NT2/D1 (cell line): ENCODE data around the gene CCT6B.
A peak's percentile ranks its signal among the peaks of the same experiment; 100 is the strongest.
"Not testable (repeated sequence)": the region's sequence is repeated elsewhere in the genome, so short reads cannot be mapped to it uniquely, and the experiment has no call there.

Source experiments
- DNase-seq: peaks from one replicate; pipeline ENCODE4 v3.0.0-alpha.2; 2011; ENCODE audit warnings: low read depth, low spot score
- H3K27me3 ChIP-seq: 2 replicates; pipeline ENCODE4 v1.6.0; 2011; ENCODE audit warnings: mild to moderate bottlenecking; ENCODE audit not compliant: insufficient read length, insufficient read depth
- H3K36me3 ChIP-seq: 2 replicates; pipeline ENCODE4 v1.6.1; 2011; ENCODE audit warnings: mild to moderate bottlenecking, low read length, mixed read lengths; ENCODE audit not compliant: insufficient read depth, insufficient read length
- H3K4me1 ChIP-seq: 2 replicates; pipeline ENCODE4 v1.5.1; 2011; ENCODE audit not compliant: insufficient read depth, insufficient read length
- H3K4me3 ChIP-seq: 2 replicates; pipeline ENCODE4 v1.5.1; 2011; ENCODE audit warnings: low read depth; ENCODE audit not compliant: insufficient read length
- H3K9ac ChIP-seq: 2 replicates; pipeline ENCODE4 v1.6.0; 2011; ENCODE audit warnings: low read depth; ENCODE audit not compliant: insufficient read length
- H3K9me3 ChIP-seq: 2 replicates; pipeline ENCODE4 v1.5.1; 2011; ENCODE audit warnings: mild to moderate bottlenecking, low read length; ENCODE audit not compliant: insufficient read depth
- SUZ12 ChIP-seq: IDR thresholded peaks from 2 replicates; pipeline ENCODE4 v1.6.1; 2011; ENCODE audit not compliant: insufficient read length, insufficient read depth; ENCODE audit errors: extremely low read depth
- YY1 ChIP-seq: IDR thresholded peaks from 2 replicates; pipeline ENCODE4 v1.6.1; 2011; ENCODE audit not compliant: insufficient read length, insufficient read depth
- ZNF274 ChIP-seq: IDR thresholded peaks from 2 replicates; pipeline ENCODE4 v1.6.1; 2011; ENCODE audit warnings: mild to moderate bottlenecking, low read depth, low read length

CCT6B gene

DNA sequence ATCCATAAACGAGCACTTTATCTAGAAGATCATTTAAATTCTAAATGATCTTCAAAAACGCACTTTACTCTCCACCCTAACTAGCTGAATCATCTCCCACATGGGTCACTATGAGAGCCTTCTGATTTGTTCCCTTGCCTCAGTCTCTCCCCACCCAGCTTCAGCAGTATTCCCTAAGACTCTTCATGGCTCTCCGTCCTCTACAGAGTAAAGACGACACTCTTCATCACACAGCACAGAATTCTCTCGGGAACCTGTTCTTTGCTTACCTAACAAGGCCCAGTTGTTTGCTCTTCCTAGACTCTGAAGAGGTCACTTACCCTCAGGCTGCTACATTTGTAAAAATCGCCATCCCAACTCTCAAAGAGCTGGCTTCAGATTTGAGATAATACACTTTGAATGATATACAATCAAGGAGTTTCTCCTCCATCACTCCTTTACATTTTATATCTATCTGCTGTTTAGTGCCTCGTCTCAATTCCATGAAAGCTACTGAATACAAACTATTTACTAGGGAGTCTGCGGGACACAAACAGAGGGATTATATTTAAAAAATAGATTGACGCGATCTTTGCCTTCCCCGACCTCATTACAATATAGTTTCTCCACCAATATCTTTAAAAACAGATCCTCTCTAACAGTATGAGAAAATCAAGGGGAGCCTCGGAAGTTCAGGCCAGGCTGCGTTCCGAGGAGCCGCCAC, 18.5 kb upstream of the CCT6B start:
- Histone ChIP-seq H3K4me1 (no peaks in the 10 kb centered on the region), H3K36me3 (peaks cover 23% of the 10 kb centered on the region), H3K9me3 (no peaks in the 10 kb centered on the region), H3K27me3 (no peaks in the 10 kb centered on the region), H3K9ac (peak overlapping the region; percentile 94), H3K4me3 (peak overlapping the region; percentile 77)
- no peak for DNase-seq
- TF ChIP-seq SUZ12 (no peak), ZNF274 (no peak), YY1 (no peak)

DNA sequence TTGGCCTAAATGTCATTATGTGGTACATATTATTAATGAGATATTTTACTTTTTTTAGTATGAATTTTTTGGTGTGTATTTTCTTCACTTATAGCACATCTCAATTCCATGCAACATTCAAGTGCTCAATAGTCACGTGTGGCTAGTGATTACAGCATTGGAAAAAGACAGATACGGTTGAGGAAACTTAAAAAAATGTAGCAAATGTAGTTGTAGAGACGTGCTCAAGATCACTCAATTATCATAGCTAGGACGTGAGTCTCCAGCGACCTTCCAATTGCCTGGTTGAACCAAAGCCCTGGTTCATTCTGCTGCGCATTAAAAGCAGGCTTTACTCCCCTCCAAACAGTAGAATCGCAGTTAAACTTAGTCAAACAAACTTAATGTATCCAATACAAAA, 17.9 kb upstream of the CCT6B start:
- no peaks in the 10 kb centered on the region for H3K27me3 ChIP-seq
- no peaks in the 10 kb centered on the region for H3K4me1 ChIP-seq
- peaks cover 20% of the 10 kb centered on the region for H3K36me3 ChIP-seq
- peak overlapping the region; percentile 53 for H3K9ac ChIP-seq
- TF ChIP-seq YY1 (no peak), ZNF274 (no peak), SUZ12 (no peak)
- no peaks in the 10 kb centered on the region for H3K9me3 ChIP-seq
- H3K4me3 ChIP-seq = no peak overlapping the region
- no peak for DNase-seq

DNA sequence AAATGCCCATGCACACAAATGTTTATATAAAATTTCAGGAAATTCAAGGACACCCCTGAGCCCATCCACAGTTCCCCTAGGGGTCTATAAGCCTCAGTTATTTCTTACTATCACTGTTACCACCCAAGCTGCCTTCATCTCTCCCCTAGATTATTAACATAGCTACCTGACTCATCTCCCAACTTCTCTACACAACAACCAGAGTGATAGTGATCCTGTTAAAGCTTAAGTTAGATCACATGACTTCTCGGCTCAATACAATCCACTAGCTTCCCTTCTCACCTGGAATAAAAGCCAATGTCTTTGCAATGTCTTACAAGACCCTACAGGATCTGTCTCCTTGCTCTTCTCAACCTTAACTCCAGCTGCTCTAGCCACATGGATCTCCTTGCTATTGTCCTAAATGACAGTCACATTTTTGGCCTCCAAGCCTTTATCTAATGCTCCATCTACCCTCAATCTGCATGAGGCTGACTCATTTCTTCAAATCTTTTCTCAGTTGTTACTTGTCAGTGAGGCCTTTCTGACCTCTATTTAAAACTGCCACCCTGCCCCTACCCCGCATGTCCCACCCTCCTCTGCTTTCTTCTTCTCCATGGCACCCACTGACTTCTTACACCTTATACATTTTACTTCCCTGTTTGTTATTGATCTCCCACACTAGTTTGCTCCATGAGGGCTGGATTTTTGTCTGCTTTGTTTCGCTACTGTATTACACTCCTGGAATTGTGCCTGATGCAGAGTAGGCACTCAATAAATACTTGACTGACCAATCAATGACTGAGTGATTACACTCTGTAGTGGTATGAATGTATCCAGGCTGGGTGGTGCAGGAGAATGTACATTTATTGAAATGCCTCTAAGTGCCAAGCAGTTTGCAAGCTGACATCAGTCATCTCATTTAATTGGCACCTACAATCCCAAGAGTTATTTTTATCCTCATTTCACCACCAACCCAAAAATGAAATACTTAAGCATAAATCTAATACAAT, 13.8 kb upstream of the CCT6B start:
- Histone ChIP-seq H3K4me3 (no peak overlapping the region), H3K36me3 (no peaks in the 10 kb centered on the region), H3K4me1 (no peaks in the 10 kb centered on the region), H3K27me3 (no peaks in the 10 kb centered on the region), H3K9me3 (no peaks in the 10 kb centered on the region), H3K9ac (no peak overlapping the region)
- no peak for DNase-seq
- TF ChIP-seq SUZ12 = no peak
- TF ChIP-seq YY1 = no peak
- TF ChIP-seq ZNF274 = no peak

DNA sequence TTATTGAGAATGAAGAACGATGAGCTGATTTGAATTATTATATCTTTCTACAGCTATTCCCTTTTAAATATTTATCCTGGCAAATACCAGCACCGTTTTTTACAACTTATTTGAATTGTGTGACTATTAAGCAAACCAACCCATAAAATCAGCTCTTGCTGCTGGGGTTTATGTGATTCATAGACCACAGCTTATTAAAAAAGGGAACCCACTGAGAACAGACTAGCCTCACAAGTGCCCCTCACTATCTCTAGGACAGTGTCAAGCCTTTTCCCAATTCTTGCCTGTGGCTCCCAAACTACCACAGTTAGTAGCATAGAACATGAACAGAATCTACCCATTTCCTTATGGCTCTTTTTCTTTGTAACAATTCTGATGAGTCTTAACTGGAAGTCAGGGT, 12.9 kb upstream of the CCT6B start:
- Histone ChIP-seq H3K27me3 (no peaks in the 10 kb centered on the region), H3K36me3 (peaks cover 1% of the 10 kb centered on the region), H3K4me1 (no peaks in the 10 kb centered on the region), H3K9ac (no peak overlapping the region), H3K9me3 (no peaks in the 10 kb centered on the region), H3K4me3 (no peak overlapping the region)
- DNase-seq = no peak
- TF ChIP-seq ZNF274 (no peak), YY1 (no peak), SUZ12 (no peak)

DNA sequence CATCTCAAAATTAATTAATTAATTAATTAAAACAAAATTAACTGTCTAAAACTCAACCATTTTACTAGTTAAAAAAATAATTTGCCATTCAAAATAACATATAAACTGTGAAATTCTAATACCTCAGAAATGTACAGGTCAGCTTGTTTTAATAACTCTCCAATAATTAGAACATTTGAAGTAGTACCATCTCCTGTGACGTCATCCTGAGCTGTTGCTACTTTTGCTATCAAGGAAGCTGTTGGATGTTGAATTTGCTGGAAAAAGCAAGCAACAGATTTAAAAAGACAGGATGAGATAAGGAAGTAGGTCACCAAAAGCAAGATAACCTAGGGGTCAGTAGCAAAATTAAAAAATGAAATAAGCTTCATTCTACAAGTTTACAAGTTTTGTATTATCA, 2.8 kb downstream of the CCT6B start:
- H3K27me3 ChIP-seq = peaks cover 8% of the 10 kb centered on the region
- H3K4me3 ChIP-seq = no peak overlapping the region
- no peaks in the 10 kb centered on the region for H3K4me1 ChIP-seq
- no peak for DNase-seq
- H3K36me3 ChIP-seq = peaks cover 15% of the 10 kb centered on the region
- no peak overlapping the region for H3K9ac ChIP-seq
- no peak for TF ChIP-seq ZNF274
- no peaks in the 10 kb centered on the region for H3K9me3 ChIP-seq

DNA sequence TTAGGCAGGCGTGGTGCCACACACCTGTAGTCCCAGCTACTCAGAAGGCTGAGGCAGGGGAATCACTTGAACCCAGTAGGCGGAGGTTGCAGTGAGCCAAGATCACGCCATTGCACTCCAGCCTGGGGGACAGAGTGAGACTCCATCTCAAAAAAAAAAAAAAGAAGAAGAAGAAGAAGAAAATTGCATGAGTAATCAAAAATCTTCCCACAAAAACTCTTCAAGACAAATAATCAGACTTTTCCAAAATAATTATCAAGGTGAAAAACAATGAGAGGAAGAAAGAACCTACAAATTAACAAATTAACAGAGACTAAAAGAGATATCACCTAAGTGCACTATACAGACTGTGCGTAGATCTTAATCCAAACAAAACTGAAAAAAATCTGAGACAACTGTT, 10.5 kb downstream of the CCT6B start:
- not testable (repeated sequence) for H3K9me3 ChIP-seq, H3K4me1 ChIP-seq, DNase-seq, H3K9ac ChIP-seq, H3K27me3 ChIP-seq, H3K4me3 ChIP-seq, H3K36me3 ChIP-seq

DNA sequence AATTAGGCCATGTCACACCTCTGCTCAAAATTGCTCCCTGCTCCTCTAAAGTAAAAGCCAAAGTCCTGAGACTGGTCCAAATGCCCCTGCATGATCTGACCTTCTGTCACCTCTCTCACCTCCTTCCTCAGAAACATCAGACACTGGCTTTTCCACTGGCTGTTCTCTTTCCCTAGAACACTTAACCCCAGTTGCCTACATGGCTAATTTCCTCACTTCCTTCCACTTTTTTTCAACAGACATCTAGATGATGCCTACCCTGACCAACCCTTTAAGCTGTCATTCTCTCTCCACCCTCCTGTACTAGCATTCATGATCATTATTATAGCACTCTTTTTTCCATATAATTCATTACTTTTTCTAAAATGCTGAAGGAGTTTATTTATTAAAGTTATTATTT, 31.0 kb downstream of the CCT6B start:
- Histone ChIP-seq H3K4me3 (no peak overlapping the region), H3K9me3 (no peaks in the 10 kb centered on the region), H3K27me3 (no peaks in the 10 kb centered on the region), H3K36me3 (no peaks in the 10 kb centered on the region), H3K9ac (no peak overlapping the region), H3K4me1 (no peaks in the 10 kb centered on the region)
- TF ChIP-seq ZNF274 (no peak), SUZ12 (no peak), YY1 (no peak)
- no peak for DNase-seq
